Heart left ventricle (tissue), 16 donors: Measurements from ENCODE around the gene IQGAP2. TPM values are rescaled to one million over a fixed set of nuclear protein-coding genes. Genes with fewer than 3 reads are reported as not detected.

Source experiments
- ATAC-seq, 4 donors: fragments of 200-7000 bp; cut with Tn5 transposase; one replicate each; pipeline ENCODE4 v1.9.1; 2020 to 2022; ENCODE audit warnings: moderate library complexity in 4 of 4, mild to moderate bottlenecking in 3 of 4, moderate number of reproducible peaks in 1 of 4
- DNase-seq, 5 donors: peaks; one replicate each; pipeline ENCODE4 v3.0.0-alpha.2; 2020
- H3K27ac ChIP-seq, 12 donors: fragments of 200-600 bp; sonication (generic) in 4 of 12; one replicate each; pipeline versions ENCODE4 v1.5.0 to v1.8.0; 2016 to 2022; ENCODE audit warnings: mild to moderate bottlenecking in 2 of 12
- H3K27me3 ChIP-seq, 9 donors: fragments of 200-600 bp; sonication (generic) in 2 of 9; one replicate each; pipeline versions ENCODE4 v1.5.1 to v1.8.0; 2016 to 2022; ENCODE audit warnings: mild to moderate bottlenecking in 3 of 9
- H3K36me3 ChIP-seq, 9 donors: fragments of 200-600 bp; sonication (generic) in 2 of 9; one replicate each; pipeline versions ENCODE4 v1.5.0 to v1.8.0; 2018 to 2022; ENCODE audit warnings: mild to moderate bottlenecking in 2 of 9
- H3K4me1 ChIP-seq, 12 donors: fragments of 200-600 bp; sonication (generic) in 4 of 12; one replicate each; pipeline versions ENCODE4 v1.5.0 to v1.8.0; 2016 to 2022; ENCODE audit warnings: mild to moderate bottlenecking in 3 of 12
- H3K4me3 ChIP-seq, 12 donors: fragments of 200-600 bp; sonication (generic) in 4 of 12; one replicate each; pipeline versions ENCODE4 v1.5.0 to v1.8.0; 2017 to 2022; ENCODE audit warnings: mild to moderate bottlenecking in 9 of 12, moderate library complexity in 4 of 12
- H3K9me3 ChIP-seq, 12 donors: fragments of 200-600 bp; sonication (generic) in 4 of 12; one replicate each; pipeline versions ENCODE4 v1.5.0 to v1.8.0; 2016 to 2022; ENCODE audit warnings: mild to moderate bottlenecking in 1 of 12
- CTCF ChIP-seq, 12 donors: fragments of 200-600 bp; sonication (generic) in 4 of 12; IDR thresholded peaks; one replicate each; pipeline versions ENCODE4 v1.5.0 to v1.8.0; 2018 to 2022; ENCODE audit warnings: antibody characterized with exemption in 12 of 12, mild to moderate bottlenecking in 5 of 12
- POLR2A ChIP-seq, 2 donors: fragments of 450-650 bp; IDR thresholded peaks; one replicate each; pipeline ENCODE4 v1.6.1; 2017; ENCODE audit warnings: antibody characterized with exemption in 2 of 2, mild to moderate bottlenecking in 2 of 2, moderate library complexity in 2 of 2
- WGBS, 4 donors: extraction: QIAGEN DNeasy Blood & Tissue Kit in 2 of 4; methylation state at CpG; one replicate each; pipeline versions ENCODE4 v1.1.5 to v1.1.7; 2013 to 2018; 5-methylcytosine and 5-hydroxymethylcytosine counted together
- intact Hi-C, 10 donors: fragments of 100-400 bp; cut with DNase I; formaldehyde crosslinking; loops; one replicate each; pipeline versions ENCODE4 v1.11.1 to v1.14.2; 2022
- polyA plus RNA-seq, 2 donors: library from polyadenylated mRNA; stranded (reverse); fragments of 200-250 nt; gene quantifications; one replicate each; pipeline ENCODE4 v1.2.3, GENCODE V29; 2013
- total RNA-seq, 9 donors: library from RNA; depleted of rRNA in 2 of 9; stranded (reverse); fragments of >200 nt in 2 of 9; fragmentation: NEBNext Ultra II Directional in 3 of 9; extraction: Animal tissue kit (Norgen Biotek cat#: 25700) in 3 of 9; gene quantifications; one replicate each; pipeline versions ENCODE4 v1.1.0 to v1.2.4, GENCODE V29; 2016 to 2023
- donor health status: ischemic (EF 13 %, LVEDD 7.1; RV severe dilation, severe dysfunction).
- donor health status: healthy with polysubstance abuse.
- donor health status: DM: no; HTN: yes; CAD: no.
- donor health status: DM: no; HTN: no; CAD: no.
- donor health status: ischemic (EF 25% LVEDD 6.9; RV normal size, moderate dysfunction).
- donor health status: ischemic (EF 25% LVEDD 5.7; RV mildly dilated, moderate dysfunction).
- donor health status: healthy.
- donor health status: DM: yes; HTN: yes; CAD: no.
- donor health status: ischemic (EF 35%, LVEDD 5.7; RV mildly dilated, moderate dysfunction).
- donor health status: nonischemic (EF 11% LVEDD 7.7; RV severe dilation, severe dysfunction).
- donor health status: DM: yes; HTN: yes; CAD: no.
- donor health status: PGD.
- donor health status: ischemic (EF 29% LVEDD 5.4; RV normal size, mild dysfunction).
- donor health status: nonischemic (EF 23%, LVEDD 6.1; RV moderate dilation, normal function).

IQGAP2 gene
- total and polyA plus RNA-seq, 11 donors, result 1.7 to 35.4 (median 6.1) TPM

GRCh38 chr5:76471987-76472334, 68.9 kb downstream of the IQGAP2 start:
- WGBS, 4 donors, result 77 to 96% (median 93%) methylated on average over 6 of the region's 6 CpGs
- intact Hi-C loops, result no loop called here
- no peaks in the 10 kb centered on the region for H3K27me3 ChIP-seq
- no peak for TF ChIP-seq POLR2A (IDR thresholded peaks at IDR 0.05)
- TF ChIP-seq CTCF (IDR thresholded peaks at IDR 0.05), result no peak
- H3K4me3 ChIP-seq, result no peak overlapping the region
- H3K27ac ChIP-seq, result peak overlapping the region in 1 of 12 donors; percentile 8
- ATAC-seq (no peak), DNase-seq (no peak)
- peaks cover 0 to 30% (median 0%) of the 10 kb centered on the region in 12 donors for H3K4me1 ChIP-seq
- H3K36me3 ChIP-seq, result no peaks in the 10 kb centered on the region
- H3K9me3 ChIP-seq, result no peaks in the 10 kb centered on the region

GRCh38 chr5:76472335-76473008, 69.4 kb downstream of the IQGAP2 start:
- Histone ChIP-seq H3K9me3 (no peaks in the 10 kb centered on the region), H3K4me1 (peaks cover 0 to 30% (median 0%) of the 10 kb centered on the region in 12 donors), H3K36me3 (no peaks in the 10 kb centered on the region), H3K4me3 (no peak overlapping the region), H3K27me3 (no peaks in the 10 kb centered on the region), H3K27ac (peak overlapping the region in 1 of 12 donors; percentile 61)
- ATAC-seq (no peak), DNase-seq (no peak)
- intact Hi-C loops, result no loop called here
- TF ChIP-seq POLR2A (IDR thresholded peaks at IDR 0.05) (no peak), CTCF (IDR thresholded peaks at IDR 0.05) (no peak)
- 74 to 89% (median 87%) methylated on average over 7 of the region's 7 CpGs for WGBS, 4 donors

- WGBS, 4 donors, result 95 to 99% (median 96%) methylated on average over 2 of the region's 2 CpGs
Observed at GRCh38 chr5:76473009-76473336, 69.9 kb downstream of the IQGAP2 start.

GRCh38 chr5:76473661-76474060, 70.6 kb downstream of the IQGAP2 start:
- Histone ChIP-seq H3K36me3 (no peaks in the 10 kb centered on the region), H3K4me3 (no peak overlapping the region), H3K4me1 (peaks cover 0 to 24% (median 0%) of the 10 kb centered on the region in 12 donors), H3K27ac (peak overlapping the region in 1 of 12 donors; percentile 61), H3K9me3 (no peaks in the 10 kb centered on the region), H3K27me3 (no peaks in the 10 kb centered on the region)
- intact Hi-C loops, result no loop called here
- TF ChIP-seq POLR2A (IDR thresholded peaks at IDR 0.05) (no peak), CTCF (IDR thresholded peaks at IDR 0.05) (no peak)
- 57 to 73% (median 67%) methylated on average over 3 of the region's 3 CpGs for WGBS, 4 donors
- ATAC-seq (no peak), DNase-seq (no peak)

More at GRCh38 chr5:76473009-76473336, 69.9 kb downstream of the IQGAP2 start:
- TF ChIP-seq POLR2A (IDR thresholded peaks at IDR 0.05) (no peak), CTCF (IDR thresholded peaks at IDR 0.05) (no peak)
- DNase-seq, result no peak
- Histone ChIP-seq H3K27me3 (no peaks in the 10 kb centered on the region), H3K27ac (peak overlapping the region in 1 of 12 donors; percentile 61), H3K36me3 (no peaks in the 10 kb centered on the region), H3K4me3 (no peak overlapping the region), H3K9me3 (no peaks in the 10 kb centered on the region), H3K4me1 (peaks cover 0 to 30% (median 0%) of the 10 kb centered on the region in 12 donors)
- intact Hi-C loops, result no loop called here
- ATAC-seq, result no peak
